EL (cell line): ENCODE results near the gene VSIG8.

Experiments used
- DNase-seq: peaks from one replicate; pipeline ENCODE4 v3.0.0-alpha.2; 2016

Gene VSIG8

GRCh38 chr1:159854693-159855192, 7.7 kb downstream of the VSIG8 start:
- peak; percentile 85 for DNase-seq

GRCh38 chr1:159854116-159854692, 8.3 kb downstream of the VSIG8 start:
- peak; percentile 71 for DNase-seq

GRCh38 chr1:159853417-159854115, 8.9 kb downstream of the VSIG8 start:
- DNase-seq, result peak; percentile 47

- DNase-seq, result no peak
Observed at GRCh38 chr1:159851407-159851806, 11.1 kb downstream of the VSIG8 start.

- DNase-seq, result peak; percentile 70
Observed at GRCh38 chr1:159849626-159850366, 12.7 kb downstream of the VSIG8 start.

GRCh38 chr1:159848326-159848725, 14.1 kb downstream of the VSIG8 start:
- no peak for DNase-seq

- DNase-seq, result no peak
Observed at GRCh38 chr1:159847231-159847630, 15.2 kb downstream of the VSIG8 start.

- DNase-seq, result no peak
Observed at GRCh38 chr1:159845751-159846629, 16.5 kb downstream of the VSIG8 start.

- no peak for DNase-seq
Observed at GRCh38 chr1:159843459-159843858, 19.0 kb downstream of the VSIG8 start.

GRCh38 chr1:159841749-159842148, 20.7 kb downstream of the VSIG8 start:
- DNase-seq, result no peak

GRCh38 chr1:159839116-159839849, 23.2 kb downstream of the VSIG8 start:
- no peak for DNase-seq

GRCh38 chr1:159838715-159839114, 23.7 kb downstream of the VSIG8 start:
- no peak for DNase-seq

- no peak for DNase-seq
Observed at GRCh38 chr1:159835862-159836525, 26.5 kb downstream of the VSIG8 start.

- DNase-seq, result peak; percentile 25
Observed at GRCh38 chr1:159835356-159835755, 27.1 kb downstream of the VSIG8 start.

GRCh38 chr1:159832309-159832708, 30.1 kb downstream of the VSIG8 start:
- no peak for DNase-seq

GRCh38 chr1:159831412-159832141, 30.9 kb downstream of the VSIG8 start:
- DNase-seq, result no peak

GRCh38 chr1:159830722-159831121, 31.7 kb downstream of the VSIG8 start:
- no peak for DNase-seq

GRCh38 chr1:159829822-159830465, 32.5 kb downstream of the VSIG8 start:
- peak; percentile 80 for DNase-seq

GRCh38 chr1:159829273-159829634, 33.2 kb downstream of the VSIG8 start:
- DNase-seq, result no peak

- DNase-seq, result no peak
Observed at GRCh38 chr1:159828581-159829272, 33.7 kb downstream of the VSIG8 start.
